ENCODE results near the gene CCDC88A.
"Not testable (repeated sequence)": the region's sequence is repeated elsewhere in the genome, so short reads cannot be mapped to it uniquely, and the experiment has no call there.

Gene CCDC88A

GRCh38 chr2:55419679-55420438 lies at the start of gene CCDC88A:
TSS of gene CCDC88A (minus strand) at chr2:55419856. CDS start at chr2:55419079, 777 bp downstream.
- peak in 1 of 2 experiments; percentile 36 for DNase-seq

GRCh38 chr2:55461679-55462078 lies 42.0 kb upstream of the CCDC88A start:
- DNase-seq = no peak

- no peak for DNase-seq
Measured at GRCh38 chr2:55460562-55460961, 40.9 kb upstream of the CCDC88A start.

DNA sequence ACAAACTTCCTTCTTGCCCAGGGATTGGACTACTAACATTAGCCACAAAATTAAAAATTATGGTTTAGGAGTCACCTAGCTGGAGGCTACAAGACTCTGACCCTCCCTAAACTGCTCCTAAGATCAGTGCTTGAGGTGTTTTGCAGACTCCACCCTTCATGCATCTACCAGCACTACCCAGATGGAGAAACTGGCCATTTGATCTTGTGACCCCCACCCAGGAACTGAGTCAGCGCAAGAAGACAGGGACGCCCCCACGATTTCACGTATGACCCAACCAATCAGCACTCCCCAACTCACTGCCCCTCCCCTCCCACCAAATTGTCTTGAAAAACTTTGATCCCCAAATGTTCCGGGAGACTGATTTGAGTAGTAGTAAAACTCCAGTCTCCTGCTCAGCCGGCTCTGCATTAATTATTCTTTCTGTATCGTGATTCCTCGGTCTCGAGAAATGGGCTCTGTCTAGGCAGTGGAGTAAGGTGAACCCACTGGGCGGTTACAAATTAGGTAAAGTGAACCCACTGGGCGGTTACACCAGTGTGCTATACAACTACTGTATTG lies 40.1 kb upstream of the CCDC88A start:
- DNase-seq = no peak

- DNase-seq = no peak
Measured at GRCh38 chr2:55459279-55459678, 39.6 kb upstream of the CCDC88A start.

DNA sequence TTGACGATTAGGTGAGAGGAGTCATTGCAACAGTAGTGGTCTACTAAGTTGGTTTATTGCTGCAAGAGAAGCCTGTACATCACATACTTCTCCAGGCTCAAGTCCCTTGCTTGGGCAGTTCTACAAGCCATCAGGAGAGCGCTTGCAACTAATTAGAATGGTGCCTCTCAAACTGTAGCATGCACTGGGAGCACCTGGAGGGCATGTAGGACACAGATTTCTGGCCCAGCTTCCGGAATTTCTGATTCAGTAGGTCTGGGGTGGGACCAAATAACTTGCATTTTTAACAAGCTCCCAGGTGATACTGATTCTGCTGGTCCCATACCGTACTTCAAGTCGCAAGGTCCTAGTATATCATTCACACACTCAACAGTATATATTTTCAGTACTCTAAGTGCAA lies 34.5 kb upstream of the CCDC88A start:
- no peak for DNase-seq

DNA sequence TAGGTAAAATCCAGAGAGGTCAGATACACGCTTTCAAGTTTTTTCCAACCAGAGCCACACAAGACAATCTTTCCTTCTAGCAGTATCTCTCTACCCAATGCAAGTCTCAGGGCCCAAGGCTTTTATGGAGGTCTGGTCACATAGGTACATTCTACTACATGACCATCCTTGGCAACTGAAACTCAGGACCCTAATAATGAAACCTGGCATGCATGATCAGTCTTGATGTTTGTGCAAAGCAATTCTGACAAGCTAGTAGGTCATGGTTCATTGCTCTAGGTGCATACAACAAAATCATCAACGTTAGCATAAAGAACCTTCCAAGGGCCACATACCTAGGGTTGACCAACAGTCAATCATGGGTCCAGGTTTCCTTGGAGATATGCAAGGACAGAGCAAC lies 33.2 kb upstream of the CCDC88A start:
- DNase-seq = no peak

DNA sequence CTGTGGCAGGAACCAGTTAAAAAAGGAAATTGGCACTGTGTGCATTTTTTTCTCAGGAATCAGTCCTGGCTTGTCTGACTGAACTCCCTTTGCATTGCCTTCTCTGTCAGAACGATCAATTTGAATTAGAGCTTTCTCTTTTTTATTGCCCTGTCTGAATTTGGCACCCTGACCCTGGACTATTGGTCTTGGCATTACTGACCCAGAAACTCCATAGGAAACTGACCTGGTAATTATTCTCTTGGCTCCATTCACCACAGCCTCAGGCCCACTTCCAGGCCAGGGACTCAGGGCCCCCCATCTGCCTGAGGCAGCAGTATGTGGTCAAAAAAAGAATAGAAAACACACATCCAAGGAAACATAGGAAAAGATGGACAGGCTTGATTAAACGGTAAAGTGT lies 32.0 kb upstream of the CCDC88A start:
- DNase-seq = no peak

- DNase-seq = not testable (repeated sequence)
Measured at GRCh38 chr2:55450014-55450413, 30.4 kb upstream of the CCDC88A start.

DNA sequence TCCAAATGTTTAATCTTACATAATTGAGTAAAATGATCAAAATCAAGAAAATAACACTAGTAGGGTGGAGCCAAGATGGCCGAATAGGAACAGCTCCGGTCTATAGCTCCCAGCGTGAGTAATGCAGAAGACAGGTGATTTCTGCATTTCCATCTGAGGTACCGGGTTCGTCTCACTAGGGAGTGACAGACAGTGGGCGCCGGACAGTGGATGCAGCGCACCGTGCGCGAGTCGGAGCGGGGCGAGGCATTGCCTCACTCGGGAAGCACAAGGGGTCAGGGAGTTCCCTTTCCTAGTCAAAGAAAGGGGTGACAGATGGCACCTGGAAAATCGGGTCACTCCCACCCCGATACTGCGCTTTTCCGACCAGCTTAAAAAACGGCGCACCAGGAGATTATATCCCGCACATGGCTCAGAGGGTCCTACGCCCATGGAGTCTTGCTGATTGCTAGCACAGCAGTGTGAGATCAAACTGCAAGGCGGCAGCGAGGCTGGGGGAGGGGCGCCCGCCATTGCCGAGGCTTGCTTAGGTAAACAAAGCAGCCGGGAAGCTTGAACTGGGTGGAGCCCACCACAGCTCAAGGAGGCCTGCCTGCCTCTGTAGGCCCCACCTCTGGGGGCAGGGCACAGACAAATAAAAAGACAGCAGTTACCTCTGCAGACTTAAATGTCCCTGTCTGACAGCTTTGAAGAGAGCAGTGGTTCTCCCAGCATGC lies 22.5 kb upstream of the CCDC88A start:
- not testable (repeated sequence) for DNase-seq

- DNase-seq = no peak
Measured at GRCh38 chr2:55441280-55441892, 21.7 kb upstream of the CCDC88A start.

GRCh38 chr2:55439101-55439397 lies 19.4 kb upstream of the CCDC88A start:
- no peak for DNase-seq

DNA sequence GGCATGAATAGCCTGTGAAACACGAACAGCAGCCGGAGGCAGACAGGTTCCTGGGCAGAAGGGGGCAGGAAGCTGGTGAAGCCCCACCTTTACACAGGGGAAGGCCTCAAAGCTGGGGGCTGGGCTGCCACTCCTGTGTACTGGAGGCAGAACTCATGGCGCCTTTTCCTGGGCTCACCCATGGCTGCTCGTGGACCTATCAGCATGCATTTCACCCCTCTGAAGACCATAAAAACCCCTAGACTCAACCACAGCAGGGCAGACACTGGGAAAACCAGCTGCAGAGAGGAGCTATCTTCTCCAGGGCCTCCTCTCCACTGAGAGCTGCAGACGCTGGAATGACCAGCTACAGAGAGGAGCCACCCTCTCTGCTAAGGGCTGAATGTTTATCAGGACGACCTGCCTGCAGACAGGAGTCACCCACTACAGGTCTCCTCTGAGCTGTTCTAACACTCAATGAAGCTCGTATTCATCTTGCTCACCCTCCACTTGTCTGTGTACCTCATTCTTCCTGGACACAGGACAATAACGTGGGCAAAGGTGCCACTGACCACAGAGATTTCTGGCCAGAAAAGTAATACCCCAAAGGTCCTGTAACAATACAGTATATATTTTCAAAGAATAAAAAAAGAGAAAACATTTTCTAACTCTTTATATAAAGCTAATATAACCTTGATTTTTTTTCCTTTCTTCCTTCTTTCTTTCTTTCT lies 18.9 kb upstream of the CCDC88A start:
- no peak for DNase-seq

- no peak for DNase-seq
Measured at GRCh38 chr2:55437515-55438390, 18.1 kb upstream of the CCDC88A start.

- DNase-seq = no peak
Measured at GRCh38 chr2:55431982-55432627, 12.4 kb upstream of the CCDC88A start.

- no peak for DNase-seq
Measured at GRCh38 chr2:55430211-55430975, 10.7 kb upstream of the CCDC88A start.

DNA sequence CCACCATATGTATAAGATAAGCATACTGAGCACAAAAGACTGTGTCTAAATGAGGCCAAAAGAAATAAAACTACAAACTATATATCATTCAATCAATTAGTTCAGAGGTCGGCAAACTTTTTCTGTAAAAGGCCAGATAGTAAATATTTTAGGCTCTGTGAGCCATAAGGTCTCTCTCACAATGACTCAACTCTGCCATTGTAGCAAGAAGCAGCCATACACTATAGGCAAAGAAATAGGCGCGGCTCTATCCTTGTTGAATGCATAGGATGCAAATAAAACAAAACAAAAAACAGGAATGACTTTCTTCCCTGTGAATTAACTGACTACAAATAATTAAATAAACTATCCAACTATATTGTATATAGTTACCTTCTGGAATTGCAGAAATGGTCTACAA lies 8.6 kb upstream of the CCDC88A start:
- no peak for DNase-seq

DNA sequence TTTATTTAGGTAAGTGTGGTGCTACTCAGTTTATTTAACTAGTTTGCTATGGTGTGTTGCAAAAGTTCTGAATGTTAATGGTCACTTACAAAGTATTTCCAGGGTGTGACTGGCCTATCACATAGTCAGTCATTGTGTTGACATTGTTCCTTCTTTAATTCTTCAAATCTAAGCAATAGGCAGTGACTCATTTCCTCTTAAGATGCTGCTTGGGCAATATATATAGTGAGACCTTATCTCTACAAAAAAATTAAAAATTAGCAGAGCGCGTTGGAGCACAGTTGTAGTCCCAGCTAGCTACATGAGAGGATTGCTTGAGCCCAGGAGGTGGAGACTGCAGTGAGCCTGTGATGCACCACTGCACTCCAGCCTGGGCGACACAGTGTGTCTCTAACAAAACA lies 5.8 kb upstream of the CCDC88A start:
- no peak for DNase-seq

DNA sequence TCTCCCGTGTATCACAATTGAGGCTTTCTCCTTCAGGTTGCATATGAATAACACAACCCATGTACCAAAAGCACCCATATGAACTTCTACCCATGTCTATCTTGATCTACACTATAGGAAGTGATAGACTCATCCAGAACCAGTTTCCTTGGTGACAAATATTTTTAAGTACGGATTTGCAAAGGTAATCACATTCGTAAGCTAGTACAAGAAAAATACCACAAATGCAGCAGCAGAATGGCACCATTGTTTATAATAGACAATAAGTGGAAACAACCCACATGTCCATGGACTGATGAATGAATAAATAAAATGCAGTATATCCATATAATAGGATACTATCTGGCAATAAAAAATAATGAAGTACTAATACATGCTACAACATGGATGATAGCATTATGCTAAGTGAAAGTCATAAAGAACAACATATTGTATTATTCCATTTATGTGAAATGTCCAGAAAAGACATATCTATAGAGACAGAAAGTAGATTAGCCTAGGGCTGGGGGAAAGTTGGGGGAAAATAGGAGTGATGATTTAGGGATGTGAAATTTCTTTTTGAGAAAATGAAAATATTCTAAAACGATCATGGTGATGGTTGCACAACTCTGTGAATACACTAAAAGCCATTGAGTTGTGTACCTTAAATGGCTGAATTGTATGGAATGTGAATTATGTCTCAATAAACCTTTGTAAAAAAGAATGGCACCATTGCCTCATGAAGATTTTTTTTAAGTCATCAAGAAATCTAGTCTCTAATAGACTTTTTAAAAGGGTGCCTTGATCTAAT lies 3.4 kb upstream of the CCDC88A start:
- DNase-seq = no peak

GRCh38 chr2:55421326-55421725 lies 1.7 kb upstream of the CCDC88A start:
- DNase-seq = no peak
